Heart right ventricle (tissue), 16 donors: ENCODE results near the gene TC2N. TPM values are rescaled to one million over a fixed set of nuclear protein-coding genes. Genes with fewer than 3 reads are reported as not detected.

Source experiments
- ATAC-seq, 8 donors: fragments of 200-7000 bp; cut with Tn5 transposase; one replicate each; pipeline ENCODE4 v1.9.1; 2020; ENCODE audit warnings: mild to moderate bottlenecking in 8 of 8, moderate library complexity in 8 of 8, moderate number of reproducible peaks in 1 of 8
- DNase-seq, 2 donors: peaks; one replicate each; pipeline ENCODE4 v3.0.0-alpha.2; 2020
- H3K27ac ChIP-seq, 10 donors: fragments of 200-600 bp; sonication (generic) in 2 of 10; one replicate each; pipeline versions ENCODE4 v1.5.0 to v1.8.0; 2020 to 2022; ENCODE audit warnings: mild to moderate bottlenecking in 3 of 10
- H3K27me3 ChIP-seq, 7 donors: fragments of 200-600 bp; one replicate each; pipeline ENCODE4 v1.8.0; 2021 to 2022; ENCODE audit warnings: mild to moderate bottlenecking in 2 of 7
- H3K36me3 ChIP-seq, 9 donors: fragments of 200-600 bp; sonication (generic) in 1 of 9; one replicate each; pipeline versions ENCODE4 v1.5.0 to v1.8.0; 2020 to 2022; ENCODE audit warnings: mild to moderate bottlenecking in 2 of 9
- H3K4me1 ChIP-seq, 9 donors: fragments of 200-600 bp; sonication (generic) in 1 of 9; one replicate each; pipeline versions ENCODE4 v1.5.0 to v1.8.0; 2020 to 2022; ENCODE audit warnings: mild to moderate bottlenecking in 4 of 9
- H3K4me3 ChIP-seq, 10 donors: fragments of 200-600 bp; sonication (generic) in 2 of 10; one replicate each; pipeline versions ENCODE4 v1.5.0 to v1.8.0; 2020 to 2022; ENCODE audit warnings: mild to moderate bottlenecking in 7 of 10, moderate library complexity in 2 of 10
- H3K9me3 ChIP-seq, 11 donors: fragments of 200-600 bp in 10 of 11; sonication (generic) in 2 of 11; one replicate each; pipeline versions ENCODE4 v1.5.0 to v1.8.0; 2013 to 2022; ENCODE audit warnings: mild to moderate bottlenecking in 2 of 11, control low read depth in 1 of 11, moderate library complexity in 1 of 11
- CTCF ChIP-seq, 9 donors: fragments of 200-600 bp; sonication (generic) in 2 of 9; IDR thresholded peaks; one replicate each; pipeline versions ENCODE4 v1.5.0 to v1.8.0; 2021 to 2022; ENCODE audit warnings: antibody characterized with exemption in 9 of 9, mild to moderate bottlenecking in 5 of 9, moderate library complexity in 1 of 9
- WGBS, 2 donors: extraction: QIAGEN DNeasy Blood & Tissue Kit; methylation state at CpG; one replicate each; pipeline ENCODE4 v1.1.7; 2013; ENCODE audit warnings: inconsistent platforms in 1 of 2; 5-methylcytosine and 5-hydroxymethylcytosine counted together
- intact Hi-C, 10 donors: fragments of 100-400 bp; cut with DNase I; formaldehyde crosslinking; loops; one replicate each; pipeline versions ENCODE4 v1.11.1 to v1.14.2; 2022
- polyA plus RNA-seq, 2 donors: library from polyadenylated mRNA; stranded (reverse); fragments of 200-250 nt; gene quantifications; one replicate each; pipeline ENCODE4 v1.2.3, GENCODE V29; 2013
- total RNA-seq, 10 donors: library from RNA; stranded (reverse); fragmentation: NEBNext Ultra II Directional in 3 of 10; extraction: Animal tissue kit (Norgen Biotek cat#: 25700) in 3 of 10; gene quantifications; one replicate each; pipeline versions ENCODE4 v1.2.1 to v1.2.4, GENCODE V29; 2021 to 2023
- donor health status: Arrhythmogenic right ventricular cardiomyopathy.
- donor health status: ischemic (EF 13 %, LVEDD 7.1; RV severe dilation, severe dysfunction).
- donor health status: healthy with polysubstance abuse.
- donor health status: DM: no; HTN: yes; CAD: no.
- donor health status: DM: no; HTN: no; CAD: no.
- donor health status: ischemic (EF 25% LVEDD 6.9; RV normal size, moderate dysfunction).
- donor health status: ischemic (EF 25% LVEDD 5.7; RV mildly dilated, moderate dysfunction).
- donor health status: healthy.
- donor health status: DM: yes; HTN: yes; CAD: no.
- donor health status: Ischemic cardiomyopathy.
- donor health status: ischemic (EF 35%, LVEDD 5.7; RV mildly dilated, moderate dysfunction).
- donor health status: nonischemic (EF 11% LVEDD 7.7; RV severe dilation, severe dysfunction).
- donor health status: DM: yes; HTN: yes; CAD: no.
- donor health status: PGD.
- donor health status: ischemic (EF 29% LVEDD 5.4; RV normal size, mild dysfunction).
- donor health status: nonischemic (EF 23%, LVEDD 6.1; RV moderate dilation, normal function).

The TC2N gene
- total and polyA plus RNA-seq, 12 donors: 1.8 to 12.4 (median 3.8) TPM

- no peak for ATAC-seq
- Histone ChIP-seq H3K4me3 (no peak overlapping the region), H3K4me1 (peaks cover 0 to 3% (median 0%) of the 10 kb centered on the region in 9 donors), H3K36me3 (no peaks in the 10 kb centered on the region), H3K9me3 (no peaks in the 10 kb centered on the region), H3K27ac (no peak overlapping the region), H3K27me3 (no peaks in the 10 kb centered on the region)
- 90 to 95% methylated on average over 2 of the region's 2 CpGs for WGBS, 2 donors
- intact Hi-C loops: no loop called here
- TF ChIP-seq CTCF (IDR thresholded peaks at IDR 0.05): no peak
- no peak for DNase-seq
These were observed 119.3 kb downstream of the TC2N start for GRCh38 chr14:91748049-91748448.

GRCh38 chr14:91745344-91745743 is 122.0 kb downstream of the TC2N start:
- WGBS, 2 donors: 94 to 100% methylated on average over 1 of the region's 1 CpG
- DNase-seq: no peak
- Histone ChIP-seq H3K36me3 (no peaks in the 10 kb centered on the region), H3K27me3 (no peaks in the 10 kb centered on the region), H3K9me3 (no peaks in the 10 kb centered on the region), H3K4me3 (no peak overlapping the region), H3K4me1 (no peaks in the 10 kb centered on the region), H3K27ac (no peak overlapping the region)
- ATAC-seq: no peak
- no peak for TF ChIP-seq CTCF (IDR thresholded peaks at IDR 0.05)
- intact Hi-C loops: no loop called here

- 65 to 69% methylated on average over 2 of the region's 2 CpGs for WGBS, 2 donors
- ATAC-seq (no peak), DNase-seq (no peak)
- TF ChIP-seq CTCF (IDR thresholded peaks at IDR 0.05): no peak
- Histone ChIP-seq H3K9me3 (no peaks in the 10 kb centered on the region), H3K36me3 (no peaks in the 10 kb centered on the region), H3K27me3 (no peaks in the 10 kb centered on the region), H3K27ac (no peak overlapping the region), H3K4me3 (no peak overlapping the region), H3K4me1 (no peaks in the 10 kb centered on the region)
- intact Hi-C loops: no loop called here
These were observed 123.3 kb downstream of the TC2N start for GRCh38 chr14:91744068-91744480.

- Histone ChIP-seq H3K4me3 (no peak overlapping the region), H3K36me3 (no peaks in the 10 kb centered on the region), H3K27ac (no peak overlapping the region), H3K4me1 (no peaks in the 10 kb centered on the region), H3K9me3 (no peaks in the 10 kb centered on the region), H3K27me3 (no peaks in the 10 kb centered on the region)
- intact Hi-C loops: no loop called here
- TF ChIP-seq CTCF (IDR thresholded peaks at IDR 0.05): no peak
- ATAC-seq: no peak
- 87 to 91% methylated on average over 2 of the region's 2 CpGs for WGBS, 2 donors
- no peak for DNase-seq
These were observed 124.1 kb downstream of the TC2N start for GRCh38 chr14:91743305-91743653.
